Measurements from ENCODE around the gene CCDC40. TPM values are rescaled to one million over a fixed set of nuclear protein-coding genes. Genes with fewer than 3 reads are reported as not detected.

CCDC40 gene
- total and polyA plus RNA-seq, 12 donors, result 2.1 to 15.7 (median 6.0) TPM

- Histone ChIP-seq H3K9me3 (replicated peaks in 1 of 3) (no peaks in the 10 kb centered on the region), H3K27me3 (no peaks in the 10 kb centered on the region), H3K4me1 (replicated peaks in 1 of 2) (no peaks in the 10 kb centered on the region), H3K27ac (no peak overlapping the region), H3K4me3 (no peak overlapping the region), H3K36me3 (replicated peaks in 1 of 2) (peaks cover 0 to 7% of the 10 kb centered on the region in 2 donors)
- WGBS, 4 donors, result 88 to 93% (median 92%) methylated on average over 11 of the region's 11 CpGs
- TF ChIP-seq POLR2A (IDR thresholded peaks at IDR 0.05) (no peak), CTCF (IDR thresholded peaks at IDR 0.05) (no peak)
- intact Hi-C loops (cut with DNase I), result no loop called here
- DNase-seq, result no peak
These were observed 10.7 kb downstream of the CCDC40 start for GRCh38 chr17:80047176-80047575.

GRCh38 chr17:80049986-80050385 is 13.5 kb downstream of the CCDC40 start:
- no peak overlapping the region for H3K4me3 ChIP-seq
- H3K9me3 ChIP-seq (replicated peaks in 1 of 3), result no peaks in the 10 kb centered on the region
- no peak overlapping the region for H3K27ac ChIP-seq
- peaks cover 6 to 9% of the 10 kb centered on the region in 2 donors for H3K4me1 ChIP-seq (replicated peaks in 1 of 2)
- intact Hi-C loops (cut with DNase I), result no loop called here
- no peak for TF ChIP-seq CTCF (IDR thresholded peaks at IDR 0.05)
- TF ChIP-seq POLR2A (IDR thresholded peaks at IDR 0.05), result no peak
- WGBS, 4 donors, result 95 to 97% (median 96%) methylated on average over 17 to 21 of the region's 21 CpGs
- no peaks in the 10 kb centered on the region for H3K27me3 ChIP-seq
- H3K36me3 ChIP-seq (replicated peaks in 1 of 2), result peaks cover 0 to 7% of the 10 kb centered on the region in 2 donors
- DNase-seq, result no peak

GRCh38 chr17:80050706-80051105 is 14.3 kb downstream of the CCDC40 start:
- no peak overlapping the region for H3K4me3 ChIP-seq
- H3K4me1 ChIP-seq (replicated peaks in 1 of 2), result peaks cover 6 to 9% of the 10 kb centered on the region in 2 donors
- DNase-seq, result no peak
- WGBS, 4 donors, result 85 to 98% (median 93%) methylated on average over 16 of the region's 16 CpGs
- TF ChIP-seq CTCF (IDR thresholded peaks at IDR 0.05), result no peak
- TF ChIP-seq POLR2A (IDR thresholded peaks at IDR 0.05), result no peak
- peaks cover 0 to 7% of the 10 kb centered on the region in 2 donors for H3K36me3 ChIP-seq (replicated peaks in 1 of 2)
- H3K27me3 ChIP-seq, result no peaks in the 10 kb centered on the region
- intact Hi-C loops (cut with DNase I), result no loop called here
- H3K9me3 ChIP-seq (replicated peaks in 1 of 3), result no peaks in the 10 kb centered on the region
- H3K27ac ChIP-seq, result no peak overlapping the region

GRCh38 chr17:80051681-80052080 is 15.2 kb downstream of the CCDC40 start:
- 93 to 98% (median 96%) methylated on average over 7 to 11 of the region's 11 CpGs for WGBS, 4 donors
- DNase-seq, result no peak
- peaks cover 0 to 7% of the 10 kb centered on the region in 2 donors for H3K36me3 ChIP-seq (replicated peaks in 1 of 2)

More at GRCh38 chr17:80051681-80052080, 15.2 kb downstream of the CCDC40 start:
- Histone ChIP-seq H3K4me3 (no peak overlapping the region), H3K9me3 (replicated peaks in 1 of 3) (no peaks in the 10 kb centered on the region), H3K4me1 (replicated peaks in 1 of 2) (peaks cover 6 to 9% of the 10 kb centered on the region in 2 donors), H3K27me3 (no peaks in the 10 kb centered on the region), H3K27ac (no peak overlapping the region)
- no peak for TF ChIP-seq POLR2A (IDR thresholded peaks at IDR 0.05)
- no peak for TF ChIP-seq CTCF (IDR thresholded peaks at IDR 0.05)
- intact Hi-C loops (cut with DNase I), result no loop called here

All from adrenal gland (tissue), 12 donors.